ENCODE results near the gene MRPL10.

MRPL10 gene

DNA sequence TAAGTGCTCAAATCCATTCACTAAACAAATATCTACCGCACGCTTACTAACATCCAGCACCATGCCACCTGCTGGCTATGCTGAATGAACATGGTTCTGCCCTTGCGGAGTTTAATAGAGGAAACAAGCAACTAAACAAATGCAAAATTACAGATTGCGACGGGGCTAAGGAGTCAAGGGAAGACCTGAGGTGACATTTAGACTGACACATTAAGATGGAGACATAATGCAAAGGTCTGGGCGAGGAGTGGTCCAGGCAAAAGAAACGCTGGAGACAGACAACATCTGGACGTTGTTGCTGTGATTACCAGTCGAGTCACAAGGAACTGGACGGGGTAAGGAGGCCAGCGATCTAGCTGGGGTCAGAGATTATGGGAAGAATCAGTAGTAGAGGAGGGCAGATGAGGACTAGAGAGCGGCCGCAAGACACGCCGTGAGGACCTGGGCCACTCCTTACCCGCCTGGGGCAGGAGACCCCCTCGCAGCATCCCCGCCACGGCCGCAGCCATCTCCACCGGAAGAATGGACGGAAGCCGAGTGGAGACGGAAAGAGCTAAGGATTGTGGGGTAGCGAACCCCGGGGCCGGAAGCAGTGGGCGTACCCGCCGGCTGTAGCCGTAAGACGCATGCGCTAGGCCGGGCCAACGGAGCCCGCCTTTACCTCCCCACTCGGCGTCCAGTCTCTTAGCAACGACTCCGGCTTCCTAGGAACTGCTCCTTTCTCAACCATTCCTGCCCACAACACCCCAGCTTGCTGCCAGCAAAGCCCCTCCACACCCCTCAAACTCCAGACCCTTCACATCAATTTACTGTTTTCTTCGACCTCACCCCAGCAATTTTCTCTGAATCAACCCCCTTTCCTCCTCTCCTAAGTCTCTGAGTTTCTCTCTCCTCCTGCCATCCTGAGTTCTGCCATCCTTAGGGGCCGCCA, at the start of gene MRPL10, which contains the start of gene LRRC46:
Gene MRPL10 (minus strand): TSS at position 539 of the 931 bp plus-strand sequence. CDS start 30 bp downstream, at position 509.
Gene LRRC46 (plus strand): TSS at position 668 of the 931 bp plus-strand sequence. CDS start 320 bp downstream, outside the sequence.
- DNase-seq = peak; percentile 96

DNA sequence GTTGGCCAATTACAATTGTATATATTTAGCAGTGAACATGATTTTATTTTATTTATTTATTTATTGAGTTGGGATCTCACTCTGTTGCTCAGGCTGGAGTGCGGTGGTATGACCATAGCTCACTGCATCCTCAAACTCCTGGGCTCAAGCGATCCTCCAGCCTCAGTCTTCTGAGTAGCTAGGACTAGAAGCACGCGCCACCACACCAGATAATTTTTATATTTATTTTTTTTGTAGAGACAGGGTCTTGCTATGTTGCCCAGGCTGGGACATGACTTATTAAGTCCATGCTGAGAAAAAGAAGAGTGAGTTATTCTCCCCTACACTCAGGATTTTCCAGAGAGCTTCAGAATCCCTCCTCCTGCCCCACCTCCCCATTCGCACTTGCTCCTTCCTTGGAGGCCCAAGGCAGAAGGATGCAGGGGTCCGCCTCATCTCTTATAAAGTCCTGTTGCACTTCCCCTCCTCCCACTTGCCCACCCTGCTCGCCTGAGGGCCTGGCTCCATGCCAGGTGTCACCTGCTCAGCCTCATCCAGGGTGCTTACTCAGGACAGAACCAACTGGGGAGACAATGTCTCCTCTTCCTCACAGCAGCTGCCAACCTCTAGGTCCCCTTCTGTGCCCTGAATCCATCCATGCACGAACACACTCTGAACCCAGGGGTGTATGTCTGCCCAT, 48.6 kb upstream of the MRPL10 start:
- DNase-seq = no peak

DNA sequence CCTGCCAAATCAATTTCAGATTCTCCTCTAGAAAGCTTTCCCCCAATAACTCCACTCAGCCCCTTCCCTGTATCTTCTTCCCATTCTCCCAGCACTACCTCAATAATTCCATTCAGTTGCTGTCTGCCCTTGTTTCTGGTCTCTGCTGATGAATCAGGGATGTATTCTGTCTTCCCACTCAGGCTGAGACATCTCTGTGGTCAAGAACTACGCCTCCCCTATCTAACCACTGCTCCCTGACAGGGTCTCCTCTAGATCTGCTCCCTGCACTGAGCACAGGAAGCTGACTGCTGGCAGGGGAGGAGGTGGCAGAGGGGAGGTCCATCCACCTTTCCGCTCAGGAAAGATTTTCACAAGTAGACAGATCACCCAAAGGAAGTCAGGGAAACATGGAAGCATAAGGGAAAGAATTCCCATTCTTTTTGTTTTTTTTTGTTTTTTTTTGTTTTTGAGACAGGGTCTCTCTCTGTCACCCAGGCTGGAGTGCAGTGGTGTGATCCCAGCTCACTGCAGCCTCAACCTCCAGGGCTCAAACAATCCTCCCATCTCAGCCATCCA, 47.8 kb upstream of the MRPL10 start:
- no peak for DNase-seq

DNA sequence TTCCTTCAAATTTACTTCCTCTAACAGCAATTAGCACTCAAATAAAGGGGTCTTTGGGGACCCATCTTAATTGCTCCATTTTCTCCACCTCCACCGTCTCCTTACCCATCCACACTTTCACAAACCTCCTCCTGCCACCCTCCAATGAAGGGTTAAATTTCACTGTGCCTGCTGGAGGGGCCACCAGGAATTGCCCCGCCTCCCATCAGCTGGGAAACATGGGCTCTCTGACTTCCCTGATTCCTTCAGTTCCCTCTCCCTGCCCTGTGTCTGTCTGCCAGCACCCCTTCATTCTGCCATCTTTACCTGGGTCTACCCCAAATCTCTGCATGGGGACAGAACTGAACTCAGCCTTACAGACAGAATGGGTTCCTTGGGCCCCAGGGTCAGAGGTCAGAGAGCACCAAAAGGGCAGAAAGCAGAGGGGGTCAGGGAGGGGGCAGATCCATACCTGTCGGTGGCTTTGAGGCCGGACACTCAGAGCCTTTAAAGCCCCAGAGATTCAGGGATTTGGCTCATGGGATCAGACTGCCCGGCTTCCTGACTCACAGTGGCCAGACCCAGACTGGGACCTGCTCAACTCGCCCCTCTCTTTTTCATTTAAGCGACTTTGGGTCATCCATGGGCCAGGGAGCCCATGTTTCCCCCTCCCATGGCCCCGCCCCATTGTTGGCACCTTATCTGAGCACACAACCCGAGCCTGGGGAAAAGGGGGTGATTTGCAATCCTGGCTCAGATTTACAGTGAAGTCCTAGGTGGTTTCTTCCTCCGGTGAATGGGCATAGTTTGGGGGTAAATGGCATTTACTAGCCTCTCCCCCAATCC, 47.1 kb upstream of the MRPL10 start:
- DNase-seq = no peak

DNA sequence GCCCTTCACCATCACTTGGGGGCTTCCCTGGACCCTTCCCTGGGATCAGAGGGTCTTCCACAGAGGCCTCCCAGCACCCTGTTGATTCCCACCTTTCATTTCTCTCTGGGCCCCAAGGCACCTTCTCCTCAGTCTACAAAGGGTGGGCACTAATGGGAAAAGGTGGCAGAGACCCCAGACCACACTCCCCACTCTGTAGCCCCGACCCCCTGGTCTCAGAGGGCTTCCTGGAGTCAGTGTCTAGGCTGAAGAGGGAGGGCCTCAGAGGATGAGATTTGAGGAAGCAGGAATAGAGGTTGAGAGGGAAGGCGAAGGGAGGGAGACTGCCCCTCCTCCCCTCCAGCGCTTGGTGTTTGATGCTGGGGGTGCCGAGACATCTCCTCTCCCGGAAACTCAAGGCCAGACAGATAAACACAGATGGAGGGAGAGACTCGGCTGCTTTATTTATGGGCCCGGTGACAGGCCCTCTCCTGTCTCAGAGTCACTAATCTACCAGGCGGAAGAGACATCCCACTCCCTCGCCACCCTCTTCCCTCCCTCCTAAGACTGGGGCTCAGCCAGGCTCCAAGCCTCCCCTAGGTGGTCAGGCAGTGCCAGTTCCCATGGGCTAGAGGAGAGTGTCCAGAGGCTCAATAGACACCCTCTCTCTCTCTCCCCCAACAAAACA, 46.2 kb upstream of the MRPL10 start:
- DNase-seq = no peak

DNA sequence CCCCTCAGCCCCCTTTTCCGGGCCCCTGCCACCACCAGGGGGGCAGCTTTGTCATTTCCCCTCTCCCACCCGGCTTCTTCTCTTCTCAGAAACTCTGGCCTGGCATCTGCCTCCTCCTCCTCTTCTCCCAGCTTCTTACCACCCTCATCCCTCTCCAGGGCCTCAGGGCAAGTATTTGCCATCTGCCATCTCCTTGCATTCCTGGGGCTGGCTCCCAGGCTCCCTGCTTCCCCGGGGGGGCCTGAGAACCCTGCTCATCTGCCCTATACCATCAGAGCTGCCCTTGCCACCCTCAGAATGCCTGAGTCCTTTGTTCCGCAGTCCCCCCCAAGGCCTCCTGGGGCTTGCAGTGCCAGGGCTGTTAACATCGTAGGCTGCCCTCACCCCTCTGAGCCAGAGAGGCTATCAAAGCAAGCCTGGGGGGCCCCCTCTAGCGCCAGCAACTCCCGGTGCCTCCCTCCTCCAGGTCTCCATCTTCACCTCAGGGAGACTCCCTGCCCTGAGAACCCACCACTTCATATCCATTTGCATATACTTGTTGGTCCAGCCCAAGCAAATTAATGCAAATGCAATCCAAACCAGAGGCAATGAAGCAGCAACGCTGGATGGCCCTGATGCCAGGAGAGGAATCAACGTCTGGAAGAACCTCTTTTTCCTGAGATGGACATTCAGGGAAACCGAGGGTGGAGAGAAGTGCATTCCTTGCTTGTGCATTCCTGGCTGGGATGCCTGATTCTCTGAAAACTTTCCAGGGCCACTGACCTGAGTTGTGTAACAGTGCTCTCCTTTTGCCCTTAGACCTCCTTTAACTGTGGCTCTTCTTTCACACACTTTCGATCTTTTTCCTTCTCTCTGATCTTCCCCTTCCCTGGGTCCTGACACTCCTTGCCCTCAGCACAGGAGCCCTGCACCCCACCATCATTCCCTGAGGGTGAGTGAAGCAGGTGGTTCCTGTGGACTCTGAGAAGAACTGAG, 44.0 kb upstream of the MRPL10 start:
- no peak for DNase-seq

DNA sequence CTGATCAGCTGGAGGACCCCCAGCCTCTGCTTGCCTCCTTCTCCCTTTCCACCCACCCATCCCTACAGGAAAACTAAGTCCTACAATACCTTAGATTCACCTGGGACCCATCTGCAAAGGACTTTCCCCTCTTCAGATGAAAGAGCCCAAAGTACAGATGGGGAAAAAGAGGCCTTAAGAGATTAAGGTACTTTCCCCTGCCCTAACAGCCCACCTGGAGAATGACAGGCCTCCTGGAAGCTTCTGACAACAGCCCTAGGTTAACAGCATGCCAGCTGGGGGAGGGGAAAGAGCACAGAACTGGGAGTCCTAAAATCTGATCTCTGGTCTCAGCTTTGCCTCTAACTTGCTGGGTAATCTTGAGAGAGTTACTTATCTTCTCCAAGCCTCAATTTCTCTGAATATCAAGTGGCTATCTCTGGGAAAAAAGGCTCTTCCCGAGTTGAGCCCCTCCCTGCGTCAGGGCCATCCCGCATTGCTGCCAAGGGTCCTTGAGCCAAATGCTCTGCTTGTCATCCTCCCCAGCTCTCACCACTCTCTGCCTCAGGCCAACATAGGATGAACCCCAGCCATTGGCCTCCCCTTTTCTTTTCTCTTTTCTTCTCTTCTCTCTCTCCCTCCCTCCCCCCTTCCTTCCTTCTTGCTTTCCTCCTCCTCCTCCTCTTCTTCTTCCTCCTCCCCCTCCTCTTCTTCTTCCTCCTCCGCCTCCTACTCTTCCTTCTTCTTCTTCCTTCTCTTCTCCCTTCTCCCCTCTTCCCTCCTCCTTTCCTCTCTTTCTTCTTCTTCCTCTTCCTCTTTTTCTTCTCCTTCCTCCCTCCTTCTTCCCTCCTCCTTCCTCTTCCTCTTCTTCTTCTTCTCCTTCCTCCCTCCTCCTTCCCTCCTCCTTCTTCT, 42.1 kb upstream of the MRPL10 start:
- DNase-seq = no peak

DNA sequence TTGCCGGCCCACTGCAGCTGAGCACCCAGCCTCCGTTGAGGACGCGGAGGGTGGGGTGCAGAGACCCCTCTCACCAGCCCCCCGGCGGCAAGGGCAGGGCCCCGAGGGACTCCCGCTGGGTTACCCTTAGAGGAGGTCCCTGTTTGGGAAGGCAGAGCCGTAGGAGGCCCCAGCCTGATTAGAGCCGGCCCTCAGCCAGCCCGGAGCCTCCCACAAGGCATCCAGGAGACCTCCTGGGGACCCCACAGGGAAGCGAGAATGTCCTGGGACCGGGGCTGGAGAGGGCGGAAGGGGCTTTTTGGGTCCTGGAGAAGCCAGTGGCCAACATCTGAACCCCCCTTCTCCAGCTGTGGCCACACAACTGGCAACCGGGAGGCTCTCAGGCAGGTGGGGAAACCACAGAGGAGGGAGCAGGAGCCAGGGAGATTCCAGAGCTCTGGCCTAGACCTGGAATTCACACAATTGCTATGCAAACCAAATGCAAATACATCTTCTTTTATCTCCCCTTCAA, 41.4 kb upstream of the MRPL10 start:
- no peak for DNase-seq

DNA sequence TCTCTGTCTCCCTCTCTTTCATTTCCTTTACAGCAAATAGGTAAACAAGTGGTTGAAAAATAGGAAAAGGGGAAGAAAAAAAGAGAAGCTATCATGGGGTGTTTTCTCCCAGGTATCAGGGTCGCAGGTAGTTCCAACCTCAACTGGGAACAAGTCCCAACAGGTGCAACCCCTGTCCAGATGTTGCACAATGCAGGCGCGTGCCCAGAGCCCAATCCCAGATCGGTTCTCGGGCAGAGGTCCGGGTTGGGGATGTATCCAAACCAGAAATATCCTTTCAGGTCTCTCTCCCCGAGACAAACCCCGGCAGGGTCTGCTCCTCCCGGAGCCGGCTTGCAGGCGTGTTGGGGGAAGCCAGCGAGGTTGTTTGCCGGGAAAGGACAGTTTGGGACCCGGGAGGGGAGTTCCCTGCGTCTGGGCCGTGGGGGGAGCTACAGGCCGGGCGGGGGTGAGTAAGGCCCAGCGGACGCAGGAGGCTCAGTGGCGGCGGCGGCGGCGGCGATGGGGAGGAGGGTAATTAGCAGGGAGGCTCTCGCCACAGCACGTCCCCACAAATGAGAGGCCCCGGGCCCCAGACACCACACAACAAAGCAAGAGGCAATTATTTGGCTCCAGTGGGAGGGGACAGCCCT, 40.8 kb upstream of the MRPL10 start:
- no peak for DNase-seq

DNA sequence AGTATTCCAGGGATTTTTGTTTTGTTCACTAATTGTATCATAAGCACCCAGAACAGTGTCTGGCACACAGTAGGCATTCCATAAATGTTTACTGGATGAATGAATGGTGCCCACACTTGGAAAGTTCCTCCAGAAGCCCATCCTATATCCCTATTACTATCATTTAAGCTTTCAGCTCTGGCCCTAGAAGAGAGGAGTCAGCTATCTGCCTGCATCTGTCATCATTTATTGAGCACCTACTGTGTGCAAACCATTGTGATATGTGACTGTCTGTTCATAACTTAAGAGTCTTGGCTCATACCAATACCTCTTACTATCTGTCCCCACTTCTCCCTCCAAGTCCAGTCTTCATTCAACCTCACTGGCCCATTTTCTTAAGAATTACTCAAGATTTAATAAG, 39.7 kb upstream of the MRPL10 start:
- no peak for DNase-seq

DNA sequence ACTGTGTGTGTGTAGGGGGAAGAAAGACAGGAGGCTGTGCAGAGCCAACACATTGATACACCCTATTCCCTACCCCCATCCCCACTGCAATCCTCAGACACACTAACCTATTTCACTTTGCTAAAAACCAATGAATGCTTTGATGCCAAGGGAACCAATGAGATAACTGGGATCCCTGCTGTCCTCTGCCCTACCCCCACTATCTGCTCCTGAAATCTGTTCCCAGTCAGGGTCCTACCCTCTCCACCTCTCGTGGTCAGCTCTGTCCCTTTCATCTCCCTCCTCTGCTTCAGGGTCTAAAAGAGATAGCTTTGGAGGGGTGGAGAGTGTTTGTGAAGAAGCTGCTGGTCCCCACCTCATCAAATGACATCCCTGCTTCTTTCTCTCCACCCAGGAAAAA, 38.7 kb upstream of the MRPL10 start:
- no peak for DNase-seq

DNA sequence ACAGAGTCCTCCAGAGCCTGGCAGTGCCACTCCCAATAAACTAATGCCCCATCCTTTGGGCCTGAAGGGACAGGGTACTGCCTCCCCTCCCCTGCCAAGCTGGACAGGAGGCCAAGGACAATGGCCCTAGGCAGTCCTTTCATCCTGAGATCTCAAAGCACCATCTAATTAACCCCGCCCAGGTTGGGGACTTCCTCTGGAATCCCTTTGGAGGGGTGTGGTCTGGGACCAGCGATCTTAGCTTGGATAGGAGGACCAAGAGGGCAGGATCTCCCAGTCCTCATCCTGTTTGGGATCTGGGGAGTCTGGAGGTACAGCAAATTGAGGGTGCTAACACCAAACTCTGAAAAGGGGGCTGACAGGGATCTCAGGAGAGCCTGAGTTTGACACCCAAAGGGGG, 37.8 kb upstream of the MRPL10 start:
- no peak for DNase-seq

DNA sequence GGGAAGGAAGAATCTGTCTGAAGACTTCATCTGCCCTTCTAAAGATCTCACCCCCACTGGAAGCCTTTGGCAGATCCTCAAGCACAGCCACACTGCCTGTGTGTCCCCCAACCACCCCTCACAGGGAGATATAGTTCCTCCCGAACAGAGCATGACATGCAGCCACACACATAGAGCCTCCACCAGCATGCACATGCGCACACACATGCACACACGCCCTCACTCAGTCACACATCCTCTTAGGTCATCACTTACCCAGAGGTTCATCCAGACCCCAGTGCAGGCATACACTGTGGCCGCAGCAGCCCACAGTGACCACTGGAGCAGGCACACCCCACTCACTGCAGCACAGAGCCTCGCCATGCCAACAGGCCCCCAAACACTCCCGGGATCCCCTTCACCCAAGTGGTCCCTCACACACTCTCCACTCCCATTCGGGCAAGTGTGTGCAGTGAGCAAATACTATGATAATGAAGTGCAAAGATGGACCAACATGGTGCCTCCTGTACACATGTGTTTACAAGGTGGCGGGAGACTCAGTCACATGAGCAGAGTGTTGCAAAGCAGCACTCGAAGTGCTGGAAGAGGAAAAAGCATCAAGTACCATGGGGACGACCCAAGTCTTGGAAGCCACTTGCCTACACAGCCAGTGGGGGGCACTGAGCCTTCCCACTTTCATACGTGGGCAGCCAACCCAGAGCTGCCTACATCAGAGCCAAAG, 36.6 kb upstream of the MRPL10 start:
- no peak for DNase-seq

DNA sequence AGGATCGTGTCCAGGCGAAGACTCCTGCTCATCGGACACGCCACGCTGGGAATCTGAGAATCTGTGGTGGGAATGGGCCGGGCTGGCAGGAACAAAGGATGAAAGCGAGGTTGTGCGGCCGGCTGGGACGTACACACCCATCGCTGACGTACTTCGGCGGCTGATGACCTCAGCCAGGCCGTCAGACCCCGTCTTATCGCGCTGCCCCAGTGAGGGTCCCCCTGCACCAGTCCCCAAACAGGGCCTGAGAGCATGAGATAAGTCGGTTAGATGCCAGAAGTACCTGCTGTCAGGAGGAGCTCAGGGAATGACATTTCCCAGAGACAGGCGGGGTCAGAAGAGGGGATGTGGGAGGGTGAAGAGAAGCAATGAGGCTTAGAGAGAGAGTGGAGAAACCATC, 35.6 kb upstream of the MRPL10 start:
- DNase-seq = no peak

DNA sequence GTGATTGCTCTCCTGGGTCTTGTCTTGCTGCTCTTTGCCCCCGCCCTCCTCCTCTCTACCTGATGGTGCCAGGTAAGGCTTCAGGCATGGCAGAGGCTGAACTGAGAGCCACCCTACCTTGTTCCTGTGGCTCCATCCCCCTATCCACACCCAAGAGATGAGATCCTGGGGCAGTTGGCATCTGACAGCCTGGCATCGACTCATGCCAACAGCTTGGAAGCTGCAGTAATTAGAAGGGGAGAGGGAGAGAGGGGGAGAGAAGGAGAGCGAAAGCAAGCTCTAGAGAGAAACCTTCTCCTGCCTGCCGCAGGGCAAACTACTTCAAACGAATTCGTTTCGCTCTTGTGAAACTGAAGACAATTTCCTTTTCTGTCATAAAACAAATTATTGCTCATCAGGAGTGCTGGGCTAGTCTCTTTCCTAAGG, 33.5 kb upstream of the MRPL10 start:
- DNase-seq = no peak

DNA sequence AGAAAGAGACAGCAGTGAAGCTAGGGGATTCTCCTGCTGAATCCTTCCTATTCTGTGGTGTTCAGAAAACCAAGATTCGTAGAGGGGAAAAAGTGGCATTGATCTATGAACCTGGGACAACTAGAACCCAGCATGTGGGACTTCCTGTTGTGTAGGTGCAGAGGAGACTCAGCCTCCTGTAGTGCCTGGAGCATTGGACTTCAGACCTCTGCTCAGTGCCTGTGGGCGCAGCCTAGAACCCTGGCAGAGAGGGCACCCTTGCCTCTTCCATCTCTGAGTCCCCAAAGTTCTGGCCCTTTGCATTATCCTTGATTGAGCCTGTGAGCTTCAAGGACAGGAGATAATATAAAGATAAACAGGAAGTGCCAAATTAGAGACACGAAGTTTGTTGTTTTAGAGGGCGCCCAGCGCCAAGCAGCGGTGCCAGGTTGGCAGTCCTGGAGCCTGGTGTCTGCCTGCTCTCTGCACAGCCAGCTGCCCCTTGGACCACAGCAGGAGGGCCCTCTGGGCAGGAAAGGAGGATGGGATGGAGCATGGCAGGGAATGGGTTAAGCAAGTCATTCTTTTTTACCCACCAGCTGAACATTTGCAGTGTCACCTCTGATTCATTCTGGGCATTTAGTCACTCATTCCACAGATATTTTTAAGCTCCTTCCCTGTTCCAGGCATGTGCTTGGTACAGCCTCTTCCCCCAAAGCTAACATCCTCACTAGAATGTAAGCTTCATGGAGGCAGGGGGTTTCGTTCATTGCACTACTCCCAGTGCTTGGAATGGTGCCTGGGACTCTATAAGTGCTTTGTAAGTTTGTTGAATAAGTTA, 31.5 kb upstream of the MRPL10 start:
- no peak for DNase-seq

DNA sequence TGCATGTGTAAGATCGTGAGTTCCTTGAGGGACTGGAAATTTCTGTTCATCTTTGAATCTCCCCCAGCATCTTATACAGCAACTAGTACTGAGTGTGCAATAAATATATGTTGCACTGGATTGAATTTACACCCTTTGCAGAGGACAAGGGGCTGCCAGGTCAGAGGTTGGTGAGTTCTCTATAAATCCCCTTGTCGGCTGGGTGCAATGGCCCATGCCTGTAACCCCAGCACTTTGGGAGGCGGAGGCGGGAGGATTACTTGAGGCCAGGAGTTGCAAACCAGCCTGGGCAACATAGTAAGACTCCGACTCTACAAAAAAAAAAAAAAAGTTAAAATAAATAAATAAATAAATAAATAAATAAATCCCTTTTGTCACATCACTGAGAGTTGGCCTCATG, 29.0 kb upstream of the MRPL10 start:
- no peak for DNase-seq
